IMR-90 (cell line): ENCODE measurements around the gene DACT1. TPM values are rescaled to one million over a fixed set of nuclear protein-coding genes. Genes with fewer than 3 reads are reported as not detected.

ENCODE experiments used
- ATAC-seq: fragments of 200-7000 bp; cut with Tn5 transposase; 2 replicates; pipeline ENCODE4 v1.9.1; 2020; ENCODE audit warnings: low read depth, mild to moderate bottlenecking, moderate library complexity
- BruUV-seq: library from RNA; stranded (reverse); fragments of 400-500 nt; replicated peaks from 2 replicates; lab custom pipeline; 2021; lab: Mats Ljungman, UMichigan
- CTCF ChIA-PET: fragments of 300-600 bp; formaldehyde crosslinking; extraction: SDS; loops from one replicate; lab custom pipeline; 2021; ENCODE audit warnings: antibody characterized with exemption; lab: Yijun Ruan, JAX
- POLR2A ChIA-PET: fragments of 300-600 bp; sonication (Branson Sonifier 250); formaldehyde crosslinking; loops from one replicate; lab custom pipeline; 2022; ENCODE audit warnings: antibody characterized with exemption; ENCODE audit not compliant: unreplicated experiment; lab: Charles Lee
- DNase-seq: peaks from one replicate; pipeline ENCODE4 v3.0.0; 2013
- H2AFZ ChIP-seq: replicated peaks from 2 replicates; pipeline ENCODE3; 2013; ENCODE audit warnings: low read length, mild to moderate bottlenecking; ENCODE audit not compliant: poor library complexity
- H2AK5ac ChIP-seq: 2 replicates; pipeline ENCODE4 v1.6.1; 2013; ENCODE audit warnings: low read depth, low read length, inconsistent platforms
- H2AK9ac ChIP-seq: replicated peaks from 2 replicates; pipeline ENCODE3; 2013; ENCODE audit warnings: mild to moderate bottlenecking, low read depth, low read length, moderate library complexity; ENCODE audit not compliant: poor library complexity
- H2BK120ac ChIP-seq: 2 replicates; pipeline ENCODE4 v1.6.1; 2013; ENCODE audit warnings: low read depth, low read length, inconsistent platforms
- H2BK15ac ChIP-seq: 3 replicates; pipeline ENCODE4 v1.6.1; 2013; ENCODE audit warnings: low read depth, low read length, inconsistent platforms
- H2BK20ac ChIP-seq: 2 replicates; pipeline ENCODE4 v1.6.1; 2013; ENCODE audit warnings: low read depth, mild to moderate bottlenecking, inconsistent platforms, low read length, moderate library complexity
- H2BK5ac ChIP-seq: 2 replicates; pipeline ENCODE4 v1.6.1; 2013; ENCODE audit warnings: mild to moderate bottlenecking, low read depth, low read length, inconsistent platforms; ENCODE audit not compliant: poor library complexity, severe bottlenecking
- H3K14ac ChIP-seq: replicated peaks from 2 replicates; pipeline ENCODE4 v1.6.1; 2013; ENCODE audit warnings: low read depth, low read length, inconsistent platforms
- H3K18ac ChIP-seq: 2 replicates; pipeline ENCODE4 v1.6.1; 2013; ENCODE audit warnings: low read depth, low read length, control low read depth
- H3K23ac ChIP-seq: 2 replicates; pipeline ENCODE4 v1.6.1; 2013; ENCODE audit warnings: low read depth, low read length, inconsistent platforms
- H3K27ac ChIP-seq: 2 replicates; pipeline ENCODE4 v1.5.1; 2013; ENCODE audit warnings: mild to moderate bottlenecking, control low read depth, low read length; ENCODE audit not compliant: insufficient read depth
- H3K27me3 ChIP-seq: 2 replicates; pipeline ENCODE4 v1.6.1; 2013; ENCODE audit warnings: low read length; ENCODE audit not compliant: control insufficient read depth, insufficient read depth
- H3K36me3 ChIP-seq: 2 replicates; pipeline ENCODE4 v1.6.1; 2013; ENCODE audit warnings: low read length, mixed read lengths; ENCODE audit not compliant: control insufficient read depth, insufficient read depth
- H3K4ac ChIP-seq: 2 replicates; pipeline ENCODE4 v1.6.1; 2013; ENCODE audit warnings: low read depth, low read length, inconsistent platforms
- H3K4me1 ChIP-seq: 2 replicates; pipeline ENCODE4 v1.6.1; 2013; ENCODE audit warnings: low read length, mixed read lengths; ENCODE audit not compliant: control insufficient read depth, insufficient read depth
- H3K4me2 ChIP-seq: 2 replicates; pipeline ENCODE4 v1.6.1; 2013; ENCODE audit warnings: low read depth, mild to moderate bottlenecking, control low read depth, low read length, moderate library complexity
- H3K4me3 ChIP-seq: 2 replicates; pipeline ENCODE4 v1.5.1; 2013; ENCODE audit warnings: low read depth, mild to moderate bottlenecking, control low read depth, low read length, moderate library complexity; ENCODE audit not compliant: insufficient read depth
- H3K56ac ChIP-seq: 2 replicates; pipeline ENCODE4 v1.6.1; 2013; ENCODE audit warnings: low read length, inconsistent platforms; ENCODE audit not compliant: insufficient read depth; ENCODE audit errors: extremely low read depth
- H3K79me1 ChIP-seq, 2 experiments: 2 replicates each; pipeline ENCODE4 v1.6.1; 2013; ENCODE audit warnings: low read length in 2 of 2, inconsistent platforms in 1 of 2, low read depth in 1 of 2
- H3K9ac ChIP-seq: 2 replicates; pipeline ENCODE4 v1.6.1; 2013; ENCODE audit warnings: low read depth, low read length, control low read depth
- H3K9me1 ChIP-seq: 2 replicates; pipeline ENCODE4 v1.6.1; 2013; ENCODE audit warnings: low read length, inconsistent platforms; ENCODE audit not compliant: insufficient read depth
- H3K9me3 ChIP-seq: 2 replicates; pipeline ENCODE4 v1.6.1; 2013; ENCODE audit warnings: low read length; ENCODE audit not compliant: control insufficient read depth, insufficient read depth
- H4K20me1 ChIP-seq: 2 replicates; pipeline ENCODE4 v1.6.1; 2013; ENCODE audit warnings: low read length, inconsistent platforms; ENCODE audit not compliant: insufficient read depth
- H4K5ac ChIP-seq: 2 replicates; pipeline ENCODE4 v1.6.1; 2013; ENCODE audit warnings: mild to moderate bottlenecking, low read depth, low read length, control low read depth
- H4K8ac ChIP-seq, 2 experiments: 2 replicates each; pipeline ENCODE4 v1.6.1; 2013; ENCODE audit warnings: low read depth in 2 of 2, low read length in 2 of 2, control low read depth in 1 of 2, inconsistent platforms in 1 of 2
- H4K91ac ChIP-seq: 2 replicates; pipeline ENCODE4 v1.6.1; 2013; ENCODE audit warnings: low read depth, low read length, inconsistent platforms; ENCODE audit not compliant: insufficient read depth
- FOS ChIP-seq: fragments of 150-350 bp; IDR thresholded peaks from 2 replicates; pipeline ENCODE4 v1.6.1; 2016; ENCODE audit warnings: low read depth, low read length
- MXI1 ChIP-seq: IDR thresholded peaks from 2 replicates; pipeline ENCODE4 v1.6.1; 2012; ENCODE audit warnings: low read depth, mild to moderate bottlenecking, low read length, moderate library complexity, borderline replicate concordance
- POLR2A ChIP-seq: IDR thresholded peaks from 2 replicates; pipeline ENCODE4 v1.6.1; 2012; ENCODE audit warnings: mild to moderate bottlenecking, low read depth, low read length
- RAD21 ChIP-seq: IDR thresholded peaks from 2 replicates; pipeline ENCODE4 v1.6.1; 2012; ENCODE audit warnings: low read length, improper control_type of control experiment
- RCOR1 ChIP-seq: IDR thresholded peaks from 2 replicates; pipeline ENCODE4 v1.6.1; 2012; ENCODE audit warnings: mild to moderate bottlenecking, low read length, improper control_type of control experiment; ENCODE audit not compliant: insufficient replicate concordance
- SMC3 ChIP-seq: fragments of 150-350 bp; IDR thresholded peaks from 2 replicates; pipeline ENCODE4 v1.6.1; 2016; ENCODE audit warnings: low read depth, mild to moderate bottlenecking, antibody characterized with exemption, low read length, moderate library complexity
- WGBS, 2 experiments: methylation state at CpG; one replicate each; pipeline versions ENCODE4 v1.1.5 to v1.1.7; 2013; ENCODE audit warnings: missing lambda C conversion rate in 2 of 2; ENCODE audit not compliant: insufficient read length in 1 of 2; ENCODE audit errors: extremely low coverage in 2 of 2; 5-methylcytosine and 5-hydroxymethylcytosine counted together
- dilution Hi-C: fragments of 300-500 bp; cut with HindIII; formaldehyde crosslinking; loops from one replicate; pipeline ENCODE4 v1.14.3; 2018; ENCODE audit warnings: low sequenced_read_pairs; ENCODE audit not compliant: unreplicated experiment
- in situ Hi-C: fragments of 300-500 bp; cut with MboI; formaldehyde crosslinking; loops from 3 replicates; pipeline ENCODE4 v1.14.3; 2019; ENCODE audit warnings: low sequenced_read_pairs, inconsistent platforms, mixed read lengths
- intact Hi-C: fragments of 100-400 bp; cut with micrococcal nuclease; formaldehyde crosslinking; loops from 2 replicates; pipeline ENCODE4 v1.10.0; 2022
- polyA plus RNA-seq, 3 experiments: library from polyadenylated mRNA; depleted of rRNA; stranded (reverse); fragments of >200 nt; gene quantifications; 2 replicates each; pipeline ENCODE4 v1.2.3, GENCODE V29; 2012; ENCODE audit warnings: low replicate concordance in 1 of 3
- total RNA-seq: library from RNA; depleted of rRNA; stranded (reverse); fragments of >200 nt; gene quantifications from 2 replicates; pipeline ENCODE4 v1.2.3, GENCODE V29; 2012
- TF ChIP-seq, protein P1 (sequence below): conservative IDR thresholded peaks from 2 replicates; pipeline ENCODE4 v1.5.1; 2012; ENCODE audit warnings: mild to moderate bottlenecking, low read depth, low read length, improper control_type of control experiment
- TF ChIP-seq, protein P2 (sequence below): fragments of 150-350 bp; IDR thresholded peaks from 2 replicates; pipeline ENCODE4 v1.6.1; 2016; ENCODE audit warnings: low read depth, mild to moderate bottlenecking, low read length, moderate library complexity, borderline replicate concordance

The DACT1 gene
- total and polyA plus RNA-seq, 2 of the 4 experiments (the other 2 are of a cell fraction) = 6.5 to 9.7 TPM

DNA sequence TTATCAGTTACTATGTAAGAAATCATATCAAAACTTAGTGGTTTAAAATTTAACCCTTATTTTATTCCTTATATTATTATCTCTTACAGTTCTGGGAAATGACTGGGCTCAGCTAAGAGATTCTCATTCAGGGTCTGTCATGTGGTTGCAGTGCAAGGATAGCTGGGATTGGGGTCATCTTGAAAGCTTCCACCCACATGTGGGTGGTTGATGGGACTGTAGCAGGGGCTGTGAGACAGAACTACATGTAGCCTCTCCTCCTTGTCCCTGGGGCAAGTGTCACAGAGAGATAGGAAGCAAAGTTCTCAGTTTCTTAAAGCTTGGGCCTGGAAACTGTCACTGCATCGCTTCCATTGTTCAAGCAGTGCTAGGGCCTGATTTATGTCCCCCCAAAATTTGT, 57.8 kb downstream of the DACT1 start:
- TF ChIP-seq POLR2A = no peak
- no peak for TF ChIP-seq RCOR1
- no peak for TF ChIP-seq FOS
- TF ChIP-seq, protein P1, sequence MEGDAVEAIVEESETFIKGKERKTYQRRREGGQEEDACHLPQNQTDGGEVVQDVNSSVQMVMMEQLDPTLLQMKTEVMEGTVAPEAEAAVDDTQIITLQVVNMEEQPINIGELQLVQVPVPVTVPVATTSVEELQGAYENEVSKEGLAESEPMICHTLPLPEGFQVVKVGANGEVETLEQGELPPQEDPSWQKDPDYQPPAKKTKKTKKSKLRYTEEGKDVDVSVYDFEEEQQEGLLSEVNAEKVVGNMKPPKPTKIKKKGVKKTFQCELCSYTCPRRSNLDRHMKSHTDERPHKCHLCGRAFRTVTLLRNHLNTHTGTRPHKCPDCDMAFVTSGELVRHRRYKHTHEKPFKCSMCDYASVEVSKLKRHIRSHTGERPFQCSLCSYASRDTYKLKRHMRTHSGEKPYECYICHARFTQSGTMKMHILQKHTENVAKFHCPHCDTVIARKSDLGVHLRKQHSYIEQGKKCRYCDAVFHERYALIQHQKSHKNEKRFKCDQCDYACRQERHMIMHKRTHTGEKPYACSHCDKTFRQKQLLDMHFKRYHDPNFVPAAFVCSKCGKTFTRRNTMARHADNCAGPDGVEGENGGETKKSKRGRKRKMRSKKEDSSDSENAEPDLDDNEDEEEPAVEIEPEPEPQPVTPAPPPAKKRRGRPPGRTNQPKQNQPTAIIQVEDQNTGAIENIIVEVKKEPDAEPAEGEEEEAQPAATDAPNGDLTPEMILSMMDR = no peak
- no peak for TF ChIP-seq MXI1
- TF ChIP-seq SMC3 = no peak
- no peak for TF ChIP-seq RAD21
- TF ChIP-seq, protein P2, sequence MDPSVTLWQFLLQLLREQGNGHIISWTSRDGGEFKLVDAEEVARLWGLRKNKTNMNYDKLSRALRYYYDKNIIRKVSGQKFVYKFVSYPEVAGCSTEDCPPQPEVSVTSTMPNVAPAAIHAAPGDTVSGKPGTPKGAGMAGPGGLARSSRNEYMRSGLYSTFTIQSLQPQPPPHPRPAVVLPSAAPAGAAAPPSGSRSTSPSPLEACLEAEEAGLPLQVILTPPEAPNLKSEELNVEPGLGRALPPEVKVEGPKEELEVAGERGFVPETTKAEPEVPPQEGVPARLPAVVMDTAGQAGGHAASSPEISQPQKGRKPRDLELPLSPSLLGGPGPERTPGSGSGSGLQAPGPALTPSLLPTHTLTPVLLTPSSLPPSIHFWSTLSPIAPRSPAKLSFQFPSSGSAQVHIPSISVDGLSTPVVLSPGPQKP = no peak
- peaks cover 29% of the 10 kb centered on the region for H3K27me3 ChIP-seq
- no peak overlapping the region for H2BK5ac ChIP-seq
- no peak overlapping the region for H2AK9ac ChIP-seq
- DNase-seq (no peak), ATAC-seq (no peak)
- POLR2A ChIA-PET = no interaction called here
- H3K56ac ChIP-seq = no peak overlapping the region
- in situ Hi-C loops = no loop called here
- H4K8ac ChIP-seq = no peak overlapping the region
- H3K14ac ChIP-seq = no peak overlapping the region
- no peak overlapping the region for H4K5ac ChIP-seq
- H3K36me3 ChIP-seq = no peaks in the 10 kb centered on the region
- H3K79me1 ChIP-seq = no peaks in the 10 kb centered on the region
- no peak overlapping the region for H3K4me3 ChIP-seq
- no peaks in the 10 kb centered on the region for H3K9me3 ChIP-seq
- H3K18ac ChIP-seq = no peak overlapping the region
- intact Hi-C loops = no loop called here
- no peak overlapping the region for H3K4ac ChIP-seq
- H3K23ac ChIP-seq = no peak overlapping the region
- H3K9ac ChIP-seq = no peak overlapping the region
- no peaks in the 10 kb centered on the region for H3K4me1 ChIP-seq
- no peak overlapping the region for H2AK5ac ChIP-seq
- no peaks in the 10 kb centered on the region for H3K9me1 ChIP-seq
- no peak overlapping the region for H2AFZ ChIP-seq
- dilution Hi-C loops = no loop called here
- no peaks in the 10 kb centered on the region for H4K20me1 ChIP-seq
- no peak overlapping the region for H2BK120ac ChIP-seq
- WGBS, 2 experiments = no CpG with 5 or more reads among the region's 1 CpG
- CTCF ChIA-PET = no interaction called here
- no peak overlapping the region for H4K91ac ChIP-seq
- no TSS peak for BruUV-seq
- H2BK20ac ChIP-seq = no peak overlapping the region
- H2BK15ac ChIP-seq = no peak overlapping the region
- no peak overlapping the region for H3K4me2 ChIP-seq
- no peak overlapping the region for H3K27ac ChIP-seq
